Heart left ventricle (tissue), 16 donors: ENCODE data around the gene NOB1. TPM values are rescaled to one million over a fixed set of nuclear protein-coding genes. Genes with fewer than 3 reads are reported as not detected.

Source experiments
- ATAC-seq, 4 donors: fragments of 200-7000 bp; cut with Tn5 transposase; one replicate each; pipeline ENCODE4 v1.9.1; 2020 to 2022; ENCODE audit warnings: moderate library complexity in 4 of 4, mild to moderate bottlenecking in 3 of 4, moderate number of reproducible peaks in 1 of 4
- DNase-seq, 5 donors: peaks; one replicate each; pipeline ENCODE4 v3.0.0-alpha.2; 2020
- H3K27ac ChIP-seq, 12 donors: fragments of 200-600 bp; sonication (generic) in 4 of 12; one replicate each; pipeline versions ENCODE4 v1.5.0 to v1.8.0; 2016 to 2022; ENCODE audit warnings: mild to moderate bottlenecking in 2 of 12
- H3K27me3 ChIP-seq, 9 donors: fragments of 200-600 bp; sonication (generic) in 2 of 9; one replicate each; pipeline versions ENCODE4 v1.5.1 to v1.8.0; 2016 to 2022; ENCODE audit warnings: mild to moderate bottlenecking in 3 of 9
- H3K36me3 ChIP-seq, 9 donors: fragments of 200-600 bp; sonication (generic) in 2 of 9; one replicate each; pipeline versions ENCODE4 v1.5.0 to v1.8.0; 2018 to 2022; ENCODE audit warnings: mild to moderate bottlenecking in 2 of 9
- H3K4me1 ChIP-seq, 12 donors: fragments of 200-600 bp; sonication (generic) in 4 of 12; one replicate each; pipeline versions ENCODE4 v1.5.0 to v1.8.0; 2016 to 2022; ENCODE audit warnings: mild to moderate bottlenecking in 3 of 12
- H3K4me3 ChIP-seq, 12 donors: fragments of 200-600 bp; sonication (generic) in 4 of 12; one replicate each; pipeline versions ENCODE4 v1.5.0 to v1.8.0; 2017 to 2022; ENCODE audit warnings: mild to moderate bottlenecking in 9 of 12, moderate library complexity in 4 of 12
- H3K9me3 ChIP-seq, 12 donors: fragments of 200-600 bp; sonication (generic) in 4 of 12; one replicate each; pipeline versions ENCODE4 v1.5.0 to v1.8.0; 2016 to 2022; ENCODE audit warnings: mild to moderate bottlenecking in 1 of 12
- POLR2A ChIP-seq, 2 donors: fragments of 450-650 bp; IDR thresholded peaks; one replicate each; pipeline ENCODE4 v1.6.1; 2017; ENCODE audit warnings: antibody characterized with exemption in 2 of 2, mild to moderate bottlenecking in 2 of 2, moderate library complexity in 2 of 2
- WGBS, 4 donors: extraction: QIAGEN DNeasy Blood & Tissue Kit in 2 of 4; methylation state at CpG; one replicate each; pipeline versions ENCODE4 v1.1.5 to v1.1.7; 2013 to 2018; 5-methylcytosine and 5-hydroxymethylcytosine counted together
- intact Hi-C, 10 donors: fragments of 100-400 bp; cut with DNase I; formaldehyde crosslinking; loops; one replicate each; pipeline versions ENCODE4 v1.11.1 to v1.14.2; 2022
- polyA plus RNA-seq, 2 donors: library from polyadenylated mRNA; stranded (reverse); fragments of 200-250 nt; gene quantifications; one replicate each; pipeline ENCODE4 v1.2.3, GENCODE V29; 2013
- total RNA-seq, 9 donors: library from RNA; depleted of rRNA in 2 of 9; stranded (reverse); fragments of >200 nt in 2 of 9; fragmentation: NEBNext Ultra II Directional in 3 of 9; extraction: Animal tissue kit (Norgen Biotek cat#: 25700) in 3 of 9; gene quantifications; one replicate each; pipeline versions ENCODE4 v1.1.0 to v1.2.4, GENCODE V29; 2016 to 2023
- TF ChIP-seq, protein P1 (sequence below), 12 donors: fragments of 200-600 bp; sonication (generic) in 4 of 12; IDR thresholded peaks; one replicate each; pipeline versions ENCODE4 v1.5.0 to v1.8.0; 2018 to 2022; ENCODE audit warnings: antibody characterized with exemption in 12 of 12, mild to moderate bottlenecking in 5 of 12
- donor health status: ischemic (EF 13 %, LVEDD 7.1; RV severe dilation, severe dysfunction).
- donor health status: healthy with polysubstance abuse.
- donor health status: DM: no; HTN: yes; CAD: no.
- donor health status: DM: no; HTN: no; CAD: no.
- donor health status: ischemic (EF 25% LVEDD 6.9; RV normal size, moderate dysfunction).
- donor health status: ischemic (EF 25% LVEDD 5.7; RV mildly dilated, moderate dysfunction).
- donor health status: healthy.
- donor health status: DM: yes; HTN: yes; CAD: no.
- donor health status: ischemic (EF 35%, LVEDD 5.7; RV mildly dilated, moderate dysfunction).
- donor health status: nonischemic (EF 11% LVEDD 7.7; RV severe dilation, severe dysfunction).
- donor health status: DM: yes; HTN: yes; CAD: no.
- donor health status: PGD.
- donor health status: ischemic (EF 29% LVEDD 5.4; RV normal size, mild dysfunction).
- donor health status: nonischemic (EF 23%, LVEDD 6.1; RV moderate dilation, normal function).

NOB1 gene
- total and polyA plus RNA-seq, 11 donors: 7.8 to 26.2 (median 16.8) TPM

DNA sequence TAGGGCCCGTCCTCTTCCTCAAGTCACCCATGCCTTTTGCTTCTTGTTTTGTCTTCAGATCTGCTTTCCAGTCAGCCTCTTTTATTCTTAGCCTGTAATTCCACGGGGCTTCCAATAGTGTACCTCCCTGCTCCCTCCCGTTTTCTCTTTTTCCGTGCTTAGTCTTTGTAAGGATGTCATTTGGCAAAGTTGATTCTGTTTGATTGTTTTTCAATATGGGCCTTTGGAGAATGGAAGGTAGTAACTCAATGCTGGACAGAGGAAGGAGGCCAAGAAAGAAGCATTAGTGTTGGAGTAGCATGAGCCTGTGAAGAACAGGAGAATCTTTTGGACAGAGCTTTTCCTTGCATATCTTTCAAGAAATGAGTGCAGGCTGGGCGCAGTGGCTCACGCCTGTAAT, 13.9 kb upstream of the NOB1 start:
- TF ChIP-seq, protein P1, sequence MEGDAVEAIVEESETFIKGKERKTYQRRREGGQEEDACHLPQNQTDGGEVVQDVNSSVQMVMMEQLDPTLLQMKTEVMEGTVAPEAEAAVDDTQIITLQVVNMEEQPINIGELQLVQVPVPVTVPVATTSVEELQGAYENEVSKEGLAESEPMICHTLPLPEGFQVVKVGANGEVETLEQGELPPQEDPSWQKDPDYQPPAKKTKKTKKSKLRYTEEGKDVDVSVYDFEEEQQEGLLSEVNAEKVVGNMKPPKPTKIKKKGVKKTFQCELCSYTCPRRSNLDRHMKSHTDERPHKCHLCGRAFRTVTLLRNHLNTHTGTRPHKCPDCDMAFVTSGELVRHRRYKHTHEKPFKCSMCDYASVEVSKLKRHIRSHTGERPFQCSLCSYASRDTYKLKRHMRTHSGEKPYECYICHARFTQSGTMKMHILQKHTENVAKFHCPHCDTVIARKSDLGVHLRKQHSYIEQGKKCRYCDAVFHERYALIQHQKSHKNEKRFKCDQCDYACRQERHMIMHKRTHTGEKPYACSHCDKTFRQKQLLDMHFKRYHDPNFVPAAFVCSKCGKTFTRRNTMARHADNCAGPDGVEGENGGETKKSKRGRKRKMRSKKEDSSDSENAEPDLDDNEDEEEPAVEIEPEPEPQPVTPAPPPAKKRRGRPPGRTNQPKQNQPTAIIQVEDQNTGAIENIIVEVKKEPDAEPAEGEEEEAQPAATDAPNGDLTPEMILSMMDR (IDR thresholded peaks at IDR 0.05): no peak
- TF ChIP-seq POLR2A (IDR thresholded peaks at IDR 0.05): no peak
- DNase-seq (no peak), ATAC-seq (peak in 1 of 4 donors; percentile 40)
- Histone ChIP-seq H3K9me3 (no peaks in the 10 kb centered on the region), H3K4me1 (peaks cover 0 to 20% (median 3%) of the 10 kb centered on the region in 12 donors), H3K27me3 (no peaks in the 10 kb centered on the region), H3K36me3 (no peaks in the 10 kb centered on the region), H3K27ac (no peak overlapping the region), H3K4me3 (no peak overlapping the region)
- WGBS, 4 donors: 64 to 78% (median 67%) methylated on average over 6 of the region's 6 CpGs
- intact Hi-C loops: loop anchor here in 1 of 10 donors (10.0 kb wide), 1 partner anchor 374 kb away; no protein-coding TSS in a partner anchor

DNA sequence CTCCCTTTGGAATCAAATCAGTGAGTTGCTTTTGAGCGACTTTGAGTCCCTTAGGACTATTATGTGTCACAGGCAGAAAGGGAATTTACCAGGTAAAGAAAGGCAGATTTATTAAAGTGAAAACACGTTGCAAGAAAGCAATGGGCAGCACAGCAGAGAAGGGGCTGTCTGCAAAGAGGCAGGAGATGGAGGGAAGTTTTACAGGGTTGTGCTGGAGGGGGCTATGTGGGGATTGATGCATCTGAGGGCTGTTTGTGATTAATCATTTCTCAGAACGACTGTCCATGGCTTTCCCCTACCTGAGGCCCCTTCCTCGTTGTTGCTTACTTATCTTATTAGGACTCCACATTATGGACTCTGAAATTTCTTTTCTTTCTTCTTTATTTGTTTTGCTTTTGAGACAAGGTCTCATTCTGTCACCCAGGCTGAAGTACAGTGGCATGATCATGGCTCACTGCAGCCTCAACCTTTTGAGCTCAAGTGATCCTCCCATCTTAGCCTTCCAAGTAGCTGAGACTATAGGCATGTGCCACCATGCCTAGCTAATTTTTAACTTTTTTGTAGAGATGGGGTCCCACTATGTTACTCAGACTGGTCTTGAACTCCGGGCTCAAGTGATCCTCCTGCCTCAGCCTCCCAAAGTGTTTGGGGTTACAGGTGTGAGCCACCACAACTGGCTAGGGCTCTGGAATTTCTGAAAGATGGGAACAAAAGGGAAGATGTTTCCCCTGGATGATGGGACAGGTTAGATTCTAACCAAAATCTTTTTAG, 12.9 kb upstream of the NOB1 start:
- TF ChIP-seq, protein P1 (IDR thresholded peaks at IDR 0.05): no peak
- TF ChIP-seq POLR2A (IDR thresholded peaks at IDR 0.05): no peak

DNA sequence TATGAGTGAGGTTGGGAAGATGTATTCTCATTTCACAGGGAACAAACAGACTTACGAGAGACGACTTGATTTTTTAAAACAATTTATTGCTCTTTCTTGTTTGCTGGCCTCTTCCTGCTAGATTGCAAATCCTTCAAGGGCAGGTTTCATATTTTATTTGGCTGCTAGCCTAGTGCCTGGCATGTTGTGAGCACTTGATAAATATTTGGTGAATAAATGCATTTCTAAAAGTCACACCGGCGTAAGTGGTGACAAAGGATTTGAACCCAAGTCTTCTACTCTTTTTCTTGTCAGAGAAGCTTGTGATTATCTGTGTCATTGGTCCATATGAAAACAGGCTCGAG, 8.8 kb upstream of the NOB1 start:
- Histone ChIP-seq H3K36me3 (no peaks in the 10 kb centered on the region), H3K9me3 (no peaks in the 10 kb centered on the region), H3K27me3 (no peaks in the 10 kb centered on the region), H3K4me3 (peak overlapping the region in 3 of 12 donors; percentile 85 to 99 (median 98)), H3K4me1 (peaks cover 0 to 21% (median 10%) of the 10 kb centered on the region in 12 donors), H3K27ac (peak overlapping the region in 3 of 12 donors; percentile 85 to 92 (median 87))
- intact Hi-C loops: loop anchor here in 1 of 10 donors (10.0 kb wide), 1 partner anchor 369 kb away; no protein-coding TSS in a partner anchor
- ATAC-seq (no peak), DNase-seq (no peak)
- WGBS, 4 donors: 75 to 83% (median 81%) methylated on average over 5 of the region's 5 CpGs
- TF ChIP-seq, protein P1 (IDR thresholded peaks at IDR 0.05): no peak

More for the DNA sequence above, 12.9 kb upstream of the NOB1 start:
- Histone ChIP-seq H3K27ac (no peak overlapping the region), H3K27me3 (no peaks in the 10 kb centered on the region), H3K36me3 (no peaks in the 10 kb centered on the region), H3K9me3 (no peaks in the 10 kb centered on the region), H3K4me1 (peaks cover 0 to 20% (median 6%) of the 10 kb centered on the region in 12 donors), H3K4me3 (no peak overlapping the region)
- ATAC-seq (no peak), DNase-seq (no peak)
- 86 to 93% (median 88%) methylated on average over 5 of the region's 5 CpGs for WGBS, 4 donors
- intact Hi-C loops: loop anchor here in 1 of 10 donors (10.0 kb wide), 1 partner anchor 373 kb away; no protein-coding TSS in a partner anchor

DNA sequence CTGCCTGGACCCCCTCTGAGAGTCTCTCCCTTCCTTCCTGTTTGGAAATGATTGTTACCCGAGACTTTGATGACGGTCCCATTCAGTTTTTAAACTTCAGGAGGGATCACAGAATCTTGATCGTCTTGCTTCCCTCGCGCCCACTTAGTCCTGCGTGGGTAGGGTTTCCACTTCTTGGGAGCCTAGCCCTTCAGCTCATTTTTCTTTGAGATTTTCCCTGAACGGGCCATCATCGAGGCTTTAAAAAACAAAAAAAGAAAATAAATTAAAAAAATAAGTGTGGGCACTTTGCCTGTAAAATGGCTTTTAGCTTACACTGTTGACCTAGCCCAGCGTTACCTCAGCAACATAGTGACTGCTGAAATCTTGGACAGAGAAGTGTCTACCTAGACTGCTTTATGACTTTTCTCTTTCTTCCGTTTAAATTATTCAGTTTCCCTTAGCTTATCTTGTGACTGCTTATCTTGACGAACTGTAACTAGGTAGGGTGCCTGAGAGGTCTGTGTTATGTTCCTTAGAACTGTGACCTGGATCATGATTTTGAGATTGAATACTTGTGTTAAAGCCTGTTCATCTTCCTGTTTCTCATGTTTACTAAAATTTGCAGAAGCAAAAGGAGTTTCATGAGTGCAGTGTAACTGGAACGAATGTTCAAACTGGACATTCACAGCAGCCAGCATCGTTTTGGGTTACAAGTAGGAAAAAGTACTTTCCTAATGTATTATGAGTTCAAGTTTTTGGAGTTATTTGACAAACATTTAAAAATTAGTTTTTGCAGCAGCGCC, 8.3 kb upstream of the NOB1 start:
- intact Hi-C loops: loop anchor here in 1 of 10 donors (10.0 kb wide), 1 partner anchor 368 kb away; no protein-coding TSS in a partner anchor
- Histone ChIP-seq H3K27me3 (no peaks in the 10 kb centered on the region), H3K27ac (peak overlapping the region; percentile 67 to 92 (median 86)), H3K4me3 (peak overlapping the region; percentile 74 to 99 (median 90)), H3K9me3 (no peaks in the 10 kb centered on the region), H3K36me3 (no peaks in the 10 kb centered on the region), H3K4me1 (peaks cover 0 to 20% (median 10%) of the 10 kb centered on the region in 12 donors)
- TF ChIP-seq POLR2A (IDR thresholded peaks at IDR 0.05): no peak
- TF ChIP-seq, protein P1 (IDR thresholded peaks at IDR 0.05): no peak
- ATAC-seq (peak; percentile 21 to 43 (median 39)), DNase-seq (no peak)
- 11 to 13% (median 11%) methylated on average over 14 of the region's 14 CpGs for WGBS, 4 donors
